ENCODE results near the gene SNX9.

The SNX9 gene

DNA sequence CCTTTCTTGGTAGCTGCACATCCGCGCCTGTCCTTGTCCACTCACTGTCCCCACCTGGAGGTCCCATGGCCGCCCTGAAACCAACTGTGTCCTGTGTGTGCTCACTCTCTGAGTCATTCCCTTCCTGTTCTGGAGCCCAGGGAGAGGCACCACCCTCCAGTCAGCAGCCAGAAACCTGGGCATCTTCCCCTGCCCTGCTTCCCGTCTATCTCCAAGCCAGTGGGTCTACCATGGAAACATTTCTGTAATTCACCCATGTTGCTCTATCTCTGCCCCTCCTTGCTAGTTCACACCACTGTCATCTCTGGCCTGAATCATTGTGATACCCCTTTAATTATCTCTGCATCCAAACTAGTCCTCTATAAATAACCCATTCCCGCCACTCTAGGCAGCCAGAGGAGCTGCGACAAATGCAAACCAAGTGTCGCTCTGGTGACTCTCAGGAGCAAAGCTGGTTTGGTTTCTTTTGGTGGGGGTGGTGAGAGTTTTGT lies 129.9 kb downstream of the SNX9 start:
- DNase-seq (ENCODE audit: low spot score): no peak
- TF ChIP-seq, protein P1, sequence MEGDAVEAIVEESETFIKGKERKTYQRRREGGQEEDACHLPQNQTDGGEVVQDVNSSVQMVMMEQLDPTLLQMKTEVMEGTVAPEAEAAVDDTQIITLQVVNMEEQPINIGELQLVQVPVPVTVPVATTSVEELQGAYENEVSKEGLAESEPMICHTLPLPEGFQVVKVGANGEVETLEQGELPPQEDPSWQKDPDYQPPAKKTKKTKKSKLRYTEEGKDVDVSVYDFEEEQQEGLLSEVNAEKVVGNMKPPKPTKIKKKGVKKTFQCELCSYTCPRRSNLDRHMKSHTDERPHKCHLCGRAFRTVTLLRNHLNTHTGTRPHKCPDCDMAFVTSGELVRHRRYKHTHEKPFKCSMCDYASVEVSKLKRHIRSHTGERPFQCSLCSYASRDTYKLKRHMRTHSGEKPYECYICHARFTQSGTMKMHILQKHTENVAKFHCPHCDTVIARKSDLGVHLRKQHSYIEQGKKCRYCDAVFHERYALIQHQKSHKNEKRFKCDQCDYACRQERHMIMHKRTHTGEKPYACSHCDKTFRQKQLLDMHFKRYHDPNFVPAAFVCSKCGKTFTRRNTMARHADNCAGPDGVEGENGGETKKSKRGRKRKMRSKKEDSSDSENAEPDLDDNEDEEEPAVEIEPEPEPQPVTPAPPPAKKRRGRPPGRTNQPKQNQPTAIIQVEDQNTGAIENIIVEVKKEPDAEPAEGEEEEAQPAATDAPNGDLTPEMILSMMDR (IDR thresholded peaks at IDR 0.05; ENCODE audit: extremely low read depth, missing control alignments): no peak

DNA sequence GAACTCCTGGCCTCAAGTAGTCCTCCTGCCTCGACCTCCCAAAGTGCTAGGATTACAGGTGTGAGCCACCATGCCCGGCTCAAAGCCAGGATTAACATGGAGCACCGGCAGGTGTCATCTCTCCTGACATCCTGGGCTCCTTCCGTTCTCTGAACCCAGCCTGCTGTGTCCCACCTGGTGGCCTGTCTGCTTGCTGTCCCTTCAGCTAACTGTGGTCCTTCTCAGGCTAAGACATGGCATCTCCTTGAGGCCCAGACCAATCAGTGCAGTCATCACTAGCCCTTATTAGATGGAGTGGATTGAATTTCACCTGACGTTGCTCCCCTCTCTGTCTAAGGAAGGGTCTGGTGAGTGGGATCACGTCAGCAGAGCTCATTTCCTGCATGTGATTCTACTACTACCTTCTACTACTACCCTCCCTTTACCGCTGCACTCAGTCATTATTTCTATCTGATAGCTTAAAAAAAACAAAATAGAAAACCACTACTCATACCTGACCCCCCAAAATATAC lies 130.6 kb downstream of the SNX9 start:
- TF ChIP-seq, protein P1 (IDR thresholded peaks at IDR 0.05; ENCODE audit: extremely low read depth, missing control alignments): no peak
- DNase-seq (ENCODE audit: low spot score): no peak

DNA sequence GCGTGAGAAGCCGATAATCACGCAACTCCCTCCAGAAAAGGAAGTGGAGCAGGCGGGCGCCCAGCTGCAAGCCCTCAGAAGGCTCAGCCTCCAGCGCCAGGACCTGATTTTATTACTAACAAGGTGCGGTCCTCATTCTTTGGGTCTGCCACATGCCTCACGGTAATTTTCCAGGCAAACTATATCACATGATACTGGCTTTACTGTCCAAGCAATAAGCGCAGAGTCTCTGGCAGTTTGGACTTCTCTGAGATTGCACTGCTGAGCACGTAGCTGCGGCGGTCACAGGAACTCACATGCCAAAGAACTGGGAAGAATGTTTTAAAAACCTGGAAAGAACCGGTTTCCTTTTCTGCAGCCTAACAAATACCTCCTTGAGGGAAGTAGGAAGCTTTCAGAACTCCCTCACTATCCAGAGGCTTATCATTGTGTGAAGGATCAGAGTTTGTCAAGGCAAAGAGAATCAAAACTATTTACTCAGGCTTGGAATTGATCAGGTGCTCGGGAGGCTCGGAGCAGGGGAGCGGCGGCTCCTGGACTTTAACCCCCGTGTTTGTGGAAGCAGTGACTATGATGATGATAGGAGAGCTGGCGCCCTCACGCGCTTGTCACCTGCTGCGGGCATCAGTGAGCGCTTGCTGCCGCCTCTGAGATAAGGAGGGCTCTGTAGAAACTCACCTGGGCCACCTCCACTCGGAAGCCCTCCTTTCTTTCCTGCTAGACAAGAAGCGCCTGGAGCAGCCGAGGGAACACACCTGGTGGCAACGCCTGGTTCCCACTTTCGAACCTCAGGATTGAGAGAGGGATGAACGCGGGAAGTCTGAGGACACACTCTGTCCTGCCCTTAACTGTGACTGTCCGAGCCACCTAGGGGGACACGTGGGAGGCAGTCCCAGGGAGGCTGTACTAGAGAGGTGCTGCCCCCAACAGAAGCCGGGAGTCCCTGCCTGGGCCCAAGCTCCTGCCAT lies 131.4 kb downstream of the SNX9 start:
- TF ChIP-seq, protein P1 (IDR thresholded peaks at IDR 0.05; ENCODE audit: extremely low read depth, missing control alignments): no peak
- DNase-seq (ENCODE audit: low spot score): no peak

DNA sequence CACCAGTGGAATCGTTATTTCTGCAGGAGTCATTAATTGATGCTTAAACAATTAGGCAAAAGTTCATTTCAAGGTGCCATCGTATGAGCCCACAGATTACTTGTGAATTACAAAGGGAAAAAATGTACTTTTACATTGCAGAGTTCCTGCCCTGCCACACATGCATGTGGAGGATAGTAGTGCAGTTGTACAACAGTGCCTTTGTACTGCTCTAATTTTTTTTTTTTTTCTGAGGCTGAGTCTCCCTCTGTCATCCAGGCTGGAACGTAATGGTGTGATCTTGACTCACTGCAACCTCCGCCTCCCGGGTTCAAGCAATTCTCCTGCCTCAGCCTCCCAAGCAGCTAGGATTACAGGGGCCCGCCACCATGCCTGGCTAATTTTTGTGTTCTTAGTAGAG lies 132.6 kb downstream of the SNX9 start:
- DNase-seq (ENCODE audit: low spot score): no peak
- TF ChIP-seq, protein P1 (IDR thresholded peaks at IDR 0.05; ENCODE audit: extremely low read depth, missing control alignments): no peak

DNA sequence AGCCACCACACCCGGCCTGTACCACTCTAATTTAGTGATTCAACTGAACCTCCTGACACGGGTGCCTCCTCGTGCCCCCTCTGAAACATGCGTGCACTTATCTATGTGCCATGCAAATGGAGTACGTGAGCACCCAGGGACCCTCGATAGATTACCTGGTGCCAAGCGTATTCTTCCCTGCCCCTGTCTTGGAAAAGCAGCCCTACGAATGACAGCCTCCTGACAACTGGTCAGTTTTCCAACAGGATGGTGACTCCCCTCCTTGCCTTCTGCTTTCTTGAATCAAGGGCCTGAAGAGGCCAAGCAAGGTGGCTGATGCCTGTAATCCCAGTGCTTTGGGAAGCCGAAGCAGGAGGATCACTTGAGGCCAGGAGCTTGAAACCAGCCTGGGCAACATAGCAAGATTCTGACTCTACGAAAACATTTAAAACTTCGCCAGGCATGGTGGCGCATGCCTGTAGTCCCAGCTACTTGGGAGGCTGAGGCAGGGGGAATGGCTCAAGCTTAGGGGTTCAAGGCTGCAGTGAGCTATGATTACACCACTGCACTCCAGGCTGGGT lies 133.2 kb downstream of the SNX9 start:
- TF ChIP-seq, protein P1 (IDR thresholded peaks at IDR 0.05; ENCODE audit: extremely low read depth, missing control alignments): no peak
- DNase-seq (ENCODE audit: low spot score): no peak

DNA sequence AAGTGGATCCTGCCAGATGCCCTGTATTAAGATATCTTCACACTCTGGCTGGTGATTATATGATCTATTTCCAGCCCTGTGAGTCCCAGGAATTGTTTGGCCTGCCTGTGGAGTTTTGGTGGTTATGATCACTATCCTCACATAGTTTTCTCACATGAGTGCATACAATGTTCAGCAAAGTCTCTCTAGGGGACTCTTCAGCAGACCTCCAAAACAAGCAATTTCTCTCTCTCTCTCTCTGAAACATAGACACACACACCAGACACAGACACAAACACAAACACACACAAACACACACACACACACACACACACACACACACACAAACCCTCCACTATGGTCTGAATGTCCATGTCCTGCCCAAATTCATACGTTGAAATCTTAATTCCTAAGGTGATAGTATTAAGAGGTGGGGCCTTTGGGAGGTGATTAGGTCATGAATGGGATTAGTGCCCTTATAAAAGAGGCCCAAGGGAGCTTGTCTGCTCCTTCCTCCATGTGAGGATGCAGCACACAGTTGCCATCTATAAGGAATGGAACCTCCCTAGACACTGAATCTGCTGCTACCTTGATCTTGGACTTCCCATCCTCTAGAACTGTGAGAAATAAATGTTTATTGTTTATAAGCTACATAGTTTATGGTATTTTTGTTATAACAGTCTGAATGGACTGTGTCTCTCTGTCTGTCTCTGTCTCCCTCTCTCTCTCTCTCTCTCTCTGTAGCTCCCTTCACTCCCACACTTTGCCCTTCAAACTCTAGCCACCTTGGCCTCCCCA lies 136.6 kb downstream of the SNX9 start:
- TF ChIP-seq, protein P1 (IDR thresholded peaks at IDR 0.05; ENCODE audit: extremely low read depth, missing control alignments): no peak
- no peak for DNase-seq (ENCODE audit: low spot score)
